Effector memory CD4-positive, alpha-beta T cell (primary cell): Measurements from ENCODE around the gene CFAP45.
"Not testable (repeated sequence)": the region's sequence is repeated elsewhere in the genome, so short reads cannot be mapped to it uniquely, and the experiment has no call there.

Source experiments
- DNase-seq, 3 donors: peaks; one replicate each; pipeline ENCODE4 v3.0.0-alpha.2; 2020
- H3K27ac ChIP-seq: 2 replicates; pipeline ENCODE4 v1.7.0; 2013; ENCODE audit warnings: mild to moderate bottlenecking, low read length, moderate library complexity; ENCODE audit not compliant: insufficient read depth, poor library complexity, severe bottlenecking
- H3K27me3 ChIP-seq: replicated peaks from 2 replicates; pipeline ENCODE4 v1.7.0; 2013; ENCODE audit warnings: mild to moderate bottlenecking, low read length; ENCODE audit not compliant: insufficient read depth, control insufficient read depth, poor library complexity, severe bottlenecking
- H3K36me3 ChIP-seq: 2 replicates; pipeline ENCODE4 v1.7.0; 2013; ENCODE audit warnings: mild to moderate bottlenecking, low read length, moderate library complexity; ENCODE audit not compliant: control insufficient read depth, insufficient read depth
- H3K4me1 ChIP-seq: 2 replicates; pipeline ENCODE4 v1.7.0; 2013; ENCODE audit warnings: low read length, mild to moderate bottlenecking; ENCODE audit not compliant: control insufficient read depth, insufficient read depth, poor library complexity, severe bottlenecking
- H3K4me3 ChIP-seq: 2 replicates; pipeline ENCODE4 v1.7.0; 2013; ENCODE audit warnings: low read length, low read depth, mild to moderate bottlenecking; ENCODE audit not compliant: insufficient read depth, poor library complexity, severe bottlenecking
- H3K9me3 ChIP-seq: 2 replicates; pipeline ENCODE4 v1.7.0; 2013; ENCODE audit warnings: mild to moderate bottlenecking, low read length, moderate library complexity; ENCODE audit not compliant: control insufficient read depth

The CFAP45 gene

GRCh38 chr1:159916242-159917051, 16.5 kb upstream of the CFAP45 start:
- Histone ChIP-seq H3K9me3 (no peaks in the 10 kb centered on the region), H3K4me3 (no peak overlapping the region), H3K27ac (no peak overlapping the region), H3K4me1 (peaks cover 34% of the 10 kb centered on the region), H3K27me3 (no peaks in the 10 kb centered on the region), H3K36me3 (peaks cover 46% of the 10 kb centered on the region)
- DNase-seq = no peak

GRCh38 chr1:159915571-159916241, 15.7 kb upstream of the CFAP45 start:
- H3K4me1 ChIP-seq = peaks cover 35% of the 10 kb centered on the region

GRCh38 chr1:159914252-159915018, 14.5 kb upstream of the CFAP45 start:
- Histone ChIP-seq H3K27ac (no peak overlapping the region), H3K4me3 (no peak overlapping the region), H3K4me1 (peaks cover 42% of the 10 kb centered on the region), H3K36me3 (peaks cover 28% of the 10 kb centered on the region), H3K27me3 (no peaks in the 10 kb centered on the region), H3K9me3 (no peaks in the 10 kb centered on the region)
- no peak for DNase-seq

More at GRCh38 chr1:159915571-159916241, 15.7 kb upstream of the CFAP45 start:
- DNase-seq = no peak
- H3K9me3 ChIP-seq = no peaks in the 10 kb centered on the region
- peak overlapping the region; percentile 21 for H3K27ac ChIP-seq
- peaks cover 41% of the 10 kb centered on the region for H3K36me3 ChIP-seq
- no peak overlapping the region for H3K4me3 ChIP-seq
- no peaks in the 10 kb centered on the region for H3K27me3 ChIP-seq

GRCh38 chr1:159913451-159914192, 13.7 kb upstream of the CFAP45 start:
- H3K27me3 ChIP-seq = no peaks in the 10 kb centered on the region
- peaks cover 41% of the 10 kb centered on the region for H3K4me1 ChIP-seq
- no peaks in the 10 kb centered on the region for H3K9me3 ChIP-seq
- no peak for DNase-seq
- peaks cover 20% of the 10 kb centered on the region for H3K36me3 ChIP-seq
- peak overlapping the region; percentile 9 for H3K27ac ChIP-seq
- H3K4me3 ChIP-seq = no peak overlapping the region

- no peak for DNase-seq
- H3K9me3 ChIP-seq = no peaks in the 10 kb centered on the region
- peak overlapping the region; percentile 80 for H3K27ac ChIP-seq
- peaks cover 3% of the 10 kb centered on the region for H3K36me3 ChIP-seq
- H3K27me3 ChIP-seq = no peaks in the 10 kb centered on the region
- H3K4me3 ChIP-seq = no peak overlapping the region
- peaks cover 41% of the 10 kb centered on the region for H3K4me1 ChIP-seq
Observed at GRCh38 chr1:159911326-159912070, 11.5 kb upstream of the CFAP45 start.

- no peak overlapping the region for H3K27ac ChIP-seq
- H3K9me3 ChIP-seq = no peaks in the 10 kb centered on the region
- DNase-seq = no peak
- H3K4me3 ChIP-seq = no peak overlapping the region
- peaks cover 34% of the 10 kb centered on the region for H3K4me1 ChIP-seq
- H3K36me3 ChIP-seq = no peaks in the 10 kb centered on the region
- no peaks in the 10 kb centered on the region for H3K27me3 ChIP-seq
Observed at GRCh38 chr1:159908031-159908940, 8.3 kb upstream of the CFAP45 start.

- no peaks in the 10 kb centered on the region for H3K27me3 ChIP-seq
- H3K27ac ChIP-seq = no peak overlapping the region
- H3K4me3 ChIP-seq = no peak overlapping the region
- H3K36me3 ChIP-seq = no peaks in the 10 kb centered on the region
- H3K9me3 ChIP-seq = no peaks in the 10 kb centered on the region
- DNase-seq = no peak
- H3K4me1 ChIP-seq = peaks cover 27% of the 10 kb centered on the region
Observed at GRCh38 chr1:159906960-159907359, 7.0 kb upstream of the CFAP45 start.

GRCh38 chr1:159904036-159904435, 4.1 kb upstream of the CFAP45 start:
- H3K9me3 ChIP-seq, H3K27ac ChIP-seq: not testable (repeated sequence)

More at GRCh38 chr1:159904036-159904435, 4.1 kb upstream of the CFAP45 start:
- DNase-seq, H3K36me3 ChIP-seq, H3K27me3 ChIP-seq, H3K4me1 ChIP-seq, H3K4me3 ChIP-seq: not testable (repeated sequence)
